Measurements from ENCODE around the gene TNPO3. TPM values are rescaled to one million over a fixed set of nuclear protein-coding genes. Genes with fewer than 3 reads are reported as not detected.

TNPO3 gene
- total RNA-seq, 1 donor from 2014 or later: 52.3 TPM

- no peak for DNase-seq (ENCODE audit: extremely low spot score, unreplicated experiment)
- TF ChIP-seq CTCF (conservative IDR thresholded peaks at IDR 0.05): no peak
- Mint-ChIP-seq H3K27ac (no peak overlapping the region), H3K36me3 (no peaks in the 10 kb centered on the region), H3K9me3 (no peaks in the 10 kb centered on the region), H3K27me3 (peaks cover 77% of the 10 kb centered on the region), H3K4me3 (no peak overlapping the region), H3K4me1 (ENCODE audit: unreplicated experiment) (peaks cover 13% of the 10 kb centered on the region)
Observed at GRCh38 chr7:128919881-128920799, 134.8 kb downstream of the TNPO3 start.

DNA sequence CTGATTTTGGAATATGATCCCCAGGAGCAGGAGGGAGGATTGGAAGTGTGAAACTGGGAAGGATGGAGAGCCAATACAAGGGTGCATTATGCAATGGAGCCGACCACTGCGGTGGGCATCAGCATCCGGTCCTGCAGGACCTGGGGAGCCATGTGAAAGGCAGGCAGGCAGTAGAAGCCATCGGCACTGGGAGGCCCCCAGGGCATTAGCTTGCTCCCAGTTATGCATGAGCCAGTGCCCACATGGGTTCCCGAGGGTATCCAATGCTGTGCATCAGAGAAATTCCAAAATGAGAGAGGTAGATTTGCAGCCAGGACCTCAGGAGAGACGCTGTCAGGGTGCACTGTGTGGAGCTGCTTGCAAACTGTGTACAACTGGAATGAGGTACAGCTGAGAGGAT is 135.7 kb downstream of the TNPO3 start:
- TF ChIP-seq CTCF (conservative IDR thresholded peaks at IDR 0.05): no peak
- Mint-ChIP-seq H3K4me3 (no peak overlapping the region), H3K36me3 (no peaks in the 10 kb centered on the region), H3K4me1 (ENCODE audit: unreplicated experiment) (peaks cover 13% of the 10 kb centered on the region), H3K27me3 (peaks cover 74% of the 10 kb centered on the region), H3K27ac (no peak overlapping the region), H3K9me3 (no peaks in the 10 kb centered on the region)
- DNase-seq (ENCODE audit: extremely low spot score, unreplicated experiment): no peak

GRCh38 chr7:128918016-128918665 is 136.8 kb downstream of the TNPO3 start:
- no peak overlapping the region for H3K4me3 Mint-ChIP-seq
- TF ChIP-seq CTCF (conservative IDR thresholded peaks at IDR 0.05): no peak
- H3K27ac Mint-ChIP-seq: no peak overlapping the region

GRCh38 chr7:128917122-128917521 is 137.8 kb downstream of the TNPO3 start:
- H3K27me3 Mint-ChIP-seq: peaks cover 69% of the 10 kb centered on the region
- peak; percentile 62 for DNase-seq (ENCODE audit: extremely low spot score, unreplicated experiment)
- H3K9me3 Mint-ChIP-seq: no peaks in the 10 kb centered on the region

More at GRCh38 chr7:128918016-128918665, 136.8 kb downstream of the TNPO3 start:
- H3K4me1 Mint-ChIP-seq (ENCODE audit: unreplicated experiment): peaks cover 13% of the 10 kb centered on the region
- no peak for DNase-seq (ENCODE audit: extremely low spot score, unreplicated experiment)
- H3K36me3 Mint-ChIP-seq: no peaks in the 10 kb centered on the region
- H3K9me3 Mint-ChIP-seq: no peaks in the 10 kb centered on the region
- H3K27me3 Mint-ChIP-seq: peaks cover 69% of the 10 kb centered on the region

DNA sequence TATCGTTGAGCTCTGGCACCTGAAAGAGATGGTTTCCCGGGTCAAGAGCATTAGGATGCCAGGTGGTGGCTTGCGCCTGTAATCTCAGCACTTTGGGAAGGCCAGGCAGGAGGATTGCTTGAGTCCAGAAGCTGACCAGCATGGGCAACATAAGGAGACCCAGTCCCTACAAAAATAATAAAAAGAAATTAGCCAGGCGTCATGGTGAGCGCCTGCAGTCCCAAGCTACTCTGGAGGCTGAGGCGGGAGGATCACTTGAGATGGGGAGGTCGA is 138.3 kb downstream of the TNPO3 start:
- peaks cover 72% of the 10 kb centered on the region for H3K27me3 Mint-ChIP-seq
- H3K27ac Mint-ChIP-seq: no peak overlapping the region
- no peak for DNase-seq (ENCODE audit: extremely low spot score, unreplicated experiment)
- H3K4me1 Mint-ChIP-seq (ENCODE audit: unreplicated experiment): peaks cover 22% of the 10 kb centered on the region
- no peaks in the 10 kb centered on the region for H3K36me3 Mint-ChIP-seq
- no peak for TF ChIP-seq CTCF (conservative IDR thresholded peaks at IDR 0.05)
- no peak overlapping the region for H3K4me3 Mint-ChIP-seq
- no peaks in the 10 kb centered on the region for H3K9me3 Mint-ChIP-seq

More at GRCh38 chr7:128917122-128917521, 137.8 kb downstream of the TNPO3 start:
- Mint-ChIP-seq H3K4me1 (ENCODE audit: unreplicated experiment) (peaks cover 16% of the 10 kb centered on the region), H3K36me3 (no peaks in the 10 kb centered on the region), H3K27ac (no peak overlapping the region), H3K4me3 (no peak overlapping the region)
- no peak for TF ChIP-seq CTCF (conservative IDR thresholded peaks at IDR 0.05)
